Activated T-cell treated with anti-CD3 and anti-CD28 coated beads for 24 hours (primary cell): ENCODE data around the gene ZNF652.

ENCODE experiments used
- DNase-seq: peaks from one replicate; pipeline ENCODE4 v3.0.0-alpha.2; 2020; ENCODE audit warnings: low read depth

Gene ZNF652

GRCh38 chr17:49358641-49359247 lies 3.3 kb downstream of the ZNF652 start:
- no peak for DNase-seq

DNA sequence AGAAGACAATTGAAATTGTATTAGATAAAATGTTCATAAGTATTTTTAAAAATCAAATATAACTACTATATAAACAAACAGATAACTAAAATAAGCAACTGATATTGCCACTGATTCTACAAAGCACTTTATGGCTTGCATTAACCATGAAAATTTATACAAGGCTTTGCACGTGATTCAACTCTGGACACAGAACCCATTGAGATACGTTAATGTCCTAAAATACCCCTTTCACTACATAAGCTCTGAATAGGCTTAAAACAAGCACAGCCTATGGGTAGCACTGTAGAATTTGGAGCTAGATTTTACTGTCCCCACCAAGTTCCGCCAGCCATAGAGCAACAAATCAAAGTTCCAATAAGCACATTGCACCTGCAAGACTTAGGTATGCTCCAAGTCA lies 4.5 kb downstream of the ZNF652 start:
- DNase-seq: no peak

DNA sequence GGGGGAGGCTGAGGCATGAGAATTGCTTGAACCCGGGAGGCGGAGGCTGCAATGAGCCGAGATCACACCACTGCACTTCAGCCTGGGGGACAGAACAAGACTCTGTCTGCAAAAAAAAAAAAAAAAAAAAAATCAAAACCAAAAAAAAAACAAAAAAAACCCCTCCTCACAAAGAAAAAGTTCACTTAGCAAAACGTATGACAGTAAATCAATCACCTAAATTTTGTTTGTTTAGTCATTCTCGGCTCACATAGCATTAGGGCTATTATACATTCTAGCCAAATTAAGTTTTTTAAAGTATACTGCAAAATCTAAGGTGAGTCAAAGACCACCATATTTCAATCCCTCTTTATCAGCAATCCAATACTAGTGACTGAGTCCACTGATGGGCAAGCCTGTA lies 5.7 kb downstream of the ZNF652 start:
- no peak for DNase-seq

GRCh38 chr17:49353607-49354006 lies 8.4 kb downstream of the ZNF652 start:
- no peak for DNase-seq

GRCh38 chr17:49352587-49353154 lies 9.4 kb downstream of the ZNF652 start:
- no peak for DNase-seq

DNA sequence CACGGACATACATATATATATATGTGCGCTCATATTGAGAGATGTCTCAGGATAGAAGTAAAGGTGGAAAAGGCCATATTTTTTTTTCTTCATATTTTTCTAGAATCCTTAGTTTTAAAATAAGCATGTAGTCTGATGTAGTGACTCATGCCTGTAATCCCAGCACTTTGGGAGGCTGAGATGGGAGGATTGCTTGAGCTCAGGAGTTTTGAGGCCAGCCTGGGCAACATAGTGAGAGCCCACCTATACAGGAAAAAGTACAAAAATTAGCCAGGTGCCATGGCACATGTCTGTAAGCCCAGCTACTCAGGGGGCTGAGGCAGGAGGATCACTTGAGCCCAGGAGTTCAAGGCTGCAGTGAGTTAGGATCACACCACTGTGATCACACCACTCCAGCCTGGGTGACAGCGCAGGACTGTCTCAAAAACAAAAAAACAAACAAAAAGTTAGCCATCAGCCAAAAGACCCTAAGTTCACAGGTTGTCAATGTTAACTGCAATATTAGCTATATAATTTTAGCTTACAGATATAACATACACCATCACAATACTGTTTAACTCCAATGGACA lies 10.4 kb downstream of the ZNF652 start:
- DNase-seq: no peak

GRCh38 chr17:49349541-49349940 lies 12.5 kb downstream of the ZNF652 start:
- DNase-seq: no peak

DNA sequence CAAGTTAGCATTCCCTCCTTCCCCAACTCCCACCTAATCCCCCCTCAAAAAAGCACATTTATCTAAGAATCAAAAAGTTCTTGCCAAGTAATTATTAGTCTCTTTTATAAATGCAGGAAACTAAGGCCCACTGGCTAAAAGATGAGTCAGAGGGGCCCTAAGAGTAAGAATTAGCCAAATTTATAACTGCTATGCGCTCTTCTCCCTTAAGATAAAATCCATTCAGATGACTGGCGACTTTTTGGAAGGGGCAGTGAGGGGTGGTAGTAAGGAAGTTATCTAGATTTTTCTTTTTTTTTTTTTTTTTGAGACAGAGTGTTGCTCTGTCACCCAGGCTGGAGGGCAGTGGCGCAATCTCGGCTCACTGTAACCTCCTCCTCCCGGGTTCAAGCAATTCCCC lies 17.1 kb downstream of the ZNF652 start:
- no peak for DNase-seq

DNA sequence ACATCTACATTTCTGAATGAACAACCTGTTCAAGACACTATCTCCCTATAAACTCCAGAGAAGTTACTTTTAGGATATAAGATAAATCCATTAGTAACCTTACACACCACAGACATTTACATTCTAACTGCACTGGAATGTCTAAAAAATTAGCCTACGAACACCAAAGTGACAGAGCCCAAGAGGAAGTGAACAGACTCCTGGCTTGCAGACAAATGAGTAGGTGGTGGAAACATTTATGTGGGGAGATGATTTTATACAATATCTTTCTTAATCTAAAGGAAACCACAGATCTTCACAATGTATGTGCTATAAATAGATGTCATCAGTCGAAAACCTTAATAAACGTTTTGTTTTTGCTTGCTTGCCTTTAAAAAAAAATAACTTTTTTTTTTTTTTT lies 18.8 kb downstream of the ZNF652 start:
- no peak for DNase-seq

GRCh38 chr17:49342575-49342936 lies 19.5 kb downstream of the ZNF652 start:
- DNase-seq: no peak

DNA sequence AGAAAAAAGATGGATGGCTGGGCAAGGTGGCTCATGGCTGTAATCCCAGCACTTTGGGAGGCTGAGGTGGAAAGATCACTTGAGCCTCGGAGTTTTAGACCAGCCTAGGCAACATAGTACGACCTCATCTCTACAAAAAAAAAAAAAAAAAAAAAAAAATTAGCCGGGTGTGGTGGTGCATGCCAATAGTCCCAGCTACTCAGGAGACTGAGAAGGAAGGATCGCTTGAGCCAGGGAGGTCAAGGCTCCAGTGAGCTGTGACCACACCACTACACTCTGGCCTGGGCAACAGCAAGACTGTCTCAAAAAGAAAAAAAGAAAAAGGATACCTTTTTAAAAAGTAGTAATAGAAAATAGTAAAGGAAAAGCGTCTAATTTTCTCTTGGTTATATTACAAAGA lies 20.7 kb downstream of the ZNF652 start:
- no peak for DNase-seq

DNA sequence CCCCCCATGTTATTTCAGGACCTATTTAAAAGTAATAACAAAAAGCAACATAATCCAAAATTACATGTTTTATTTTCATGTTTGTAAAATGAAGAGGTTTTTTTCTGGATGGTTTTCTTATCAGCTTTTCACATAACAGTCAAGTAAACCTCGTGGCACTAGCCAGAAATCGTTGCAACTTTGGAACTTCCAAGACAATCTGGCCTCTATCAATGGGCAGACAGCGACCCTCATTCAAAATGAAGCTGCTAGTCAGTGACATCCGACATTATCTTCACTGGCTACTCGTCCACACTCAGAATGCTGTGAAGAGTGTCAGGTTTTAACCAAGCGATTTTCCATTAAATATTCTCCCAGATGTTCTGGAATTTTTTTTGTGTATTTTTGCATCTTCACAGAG lies 22.7 kb downstream of the ZNF652 start:
- no peak for DNase-seq

DNA sequence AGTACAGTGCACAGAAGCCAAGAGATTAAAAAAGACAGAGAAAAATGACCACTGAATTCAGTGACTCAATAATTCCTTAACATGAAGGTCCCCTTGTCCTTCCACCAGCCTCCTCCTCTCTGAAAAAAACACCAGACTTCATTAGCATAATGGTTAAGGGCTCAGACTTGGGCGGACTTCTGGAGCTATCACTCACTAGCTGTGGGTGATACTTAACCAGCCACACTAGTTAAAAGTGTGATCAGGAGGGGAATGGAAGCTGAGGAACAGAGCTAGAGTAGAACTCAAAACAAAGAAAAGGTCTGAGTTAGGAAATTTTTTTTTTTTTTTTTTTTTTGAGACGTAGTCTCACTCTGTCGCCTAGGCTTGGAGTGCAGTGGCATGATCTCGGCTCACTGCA lies 23.2 kb downstream of the ZNF652 start:
- DNase-seq: no peak

DNA sequence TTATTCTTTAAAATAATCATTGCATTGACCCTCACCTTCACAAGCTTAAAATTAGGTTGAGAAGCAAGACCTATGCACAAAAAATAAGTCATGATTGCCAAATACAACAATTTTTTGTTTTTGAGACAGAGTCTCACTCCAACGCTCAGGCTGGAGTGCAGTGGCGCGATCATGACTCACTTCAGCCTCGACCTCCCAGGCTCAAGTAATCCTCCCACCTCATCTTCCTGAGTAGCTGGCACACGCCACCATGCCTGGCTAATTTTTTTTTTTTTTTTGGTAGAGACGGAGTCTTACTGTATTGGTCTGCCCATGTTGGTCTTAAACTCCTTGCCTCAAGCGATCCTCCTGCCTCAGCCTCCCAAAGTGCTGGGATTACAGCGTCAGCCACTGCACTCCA lies 24.2 kb downstream of the ZNF652 start:
- no peak for DNase-seq

- DNase-seq: no peak
Measured at GRCh38 chr17:49334744-49335512, 27.1 kb downstream of the ZNF652 start.

GRCh38 chr17:49333804-49334203 lies 28.2 kb downstream of the ZNF652 start:
- DNase-seq: no peak

DNA sequence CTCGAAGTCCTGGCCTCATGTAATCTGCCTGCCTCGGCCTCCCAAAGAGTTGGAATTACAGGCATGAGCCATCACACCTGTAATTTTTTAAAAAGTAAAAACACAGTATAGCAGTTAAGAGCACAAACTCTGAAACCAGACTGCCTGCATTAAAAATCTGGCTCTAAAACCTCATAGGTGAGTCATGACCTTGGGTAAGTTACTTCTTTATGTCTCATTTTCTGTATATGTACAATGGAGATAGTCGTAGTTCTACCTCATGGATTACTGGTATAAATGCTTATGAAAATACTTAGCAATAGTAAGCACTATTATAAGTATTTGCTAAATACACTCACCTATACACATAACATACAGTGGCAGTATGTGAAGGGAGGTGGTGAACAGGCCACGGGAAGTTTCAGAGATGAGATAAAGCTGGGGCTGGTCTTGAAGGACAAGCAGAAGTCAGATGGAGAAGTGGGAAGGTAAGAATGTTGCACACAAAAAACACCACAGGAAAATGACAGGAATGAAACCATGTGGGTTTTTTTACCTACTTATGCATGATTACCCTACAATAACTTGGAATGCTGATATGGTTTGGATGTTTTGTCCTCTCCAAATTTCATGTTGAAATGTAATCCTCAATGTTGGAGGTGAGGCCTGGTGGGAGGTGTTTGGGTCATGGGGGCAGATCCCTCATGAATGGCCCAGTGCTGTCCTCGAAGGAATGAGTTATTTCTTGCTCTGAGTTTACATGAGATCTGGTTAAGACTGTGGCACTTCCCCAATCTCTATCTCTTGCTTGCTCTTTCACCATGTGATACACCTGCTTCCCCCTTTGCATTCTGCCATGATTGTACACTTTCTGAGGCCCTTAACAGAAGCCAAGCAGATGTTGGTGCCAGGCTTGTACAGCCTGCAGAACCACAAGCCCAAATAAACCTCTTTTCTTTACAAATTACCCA lies 33.9 kb downstream of the ZNF652 start:
- no peak for DNase-seq

GRCh38 chr17:49325980-49326379 lies 36.1 kb downstream of the ZNF652 start:
- no peak for DNase-seq

GRCh38 chr17:49318435-49318965 lies 43.5 kb downstream of the ZNF652 start:
- no peak for DNase-seq

DNA sequence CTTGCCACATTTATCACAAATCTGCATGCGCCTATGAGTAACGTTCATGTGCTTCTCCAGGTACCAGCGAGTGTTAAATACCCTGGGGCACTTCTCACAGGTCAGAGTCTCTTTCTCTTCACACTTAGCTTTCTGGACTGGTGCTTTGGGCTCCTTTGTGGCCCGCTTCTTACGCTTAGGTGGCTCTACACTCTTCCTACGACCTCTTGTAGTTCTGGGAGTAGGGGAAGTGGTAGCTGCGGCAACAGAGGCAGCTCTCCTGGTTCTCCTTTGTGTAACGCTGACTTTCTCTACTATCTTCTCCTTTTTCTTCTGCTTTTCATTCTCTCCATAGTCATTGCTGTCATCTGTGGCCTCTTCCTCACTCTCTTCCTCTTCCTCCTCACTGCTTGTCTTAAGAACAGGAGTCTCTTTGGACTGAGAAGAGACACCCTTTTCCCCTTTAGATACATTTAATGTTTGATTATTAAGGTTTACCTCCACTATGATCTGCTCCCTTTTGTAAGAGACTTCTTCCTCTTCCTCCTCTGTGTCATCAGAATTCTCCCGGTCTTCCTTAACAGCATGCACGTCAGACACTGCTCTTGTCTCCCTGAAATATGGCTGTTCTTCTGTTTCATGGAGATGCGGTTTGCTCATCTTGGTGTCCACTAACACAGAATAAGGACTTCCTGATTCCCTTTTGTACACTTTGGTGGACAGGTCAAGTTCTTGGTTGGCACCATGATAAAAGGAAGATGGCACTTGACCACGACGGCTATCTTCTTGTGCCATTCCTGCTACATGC lies 45.0 kb downstream of the ZNF652 start:
- DNase-seq: no peak

DNA sequence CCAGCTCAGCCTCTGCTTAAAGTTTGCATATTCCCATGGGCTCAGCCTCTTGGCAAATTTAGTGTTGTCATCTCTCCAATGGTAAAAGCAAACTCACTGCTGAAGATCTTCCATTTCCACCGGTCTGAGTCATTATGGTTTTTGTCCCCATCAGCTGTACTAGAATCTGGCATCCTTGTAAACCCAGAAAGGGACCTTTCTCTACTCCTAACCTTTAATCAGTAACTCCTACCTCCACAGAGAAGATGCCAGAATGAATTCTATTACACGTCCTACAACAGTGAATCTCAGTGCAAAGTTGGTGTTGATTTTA lies 45.8 kb downstream of the ZNF652 start:
- no peak for DNase-seq
